Naive thymus-derived CD8-positive, alpha-beta T cell (primary cell): ENCODE results near the gene EGFL7. TPM values are rescaled to one million over a fixed set of nuclear protein-coding genes. Genes with fewer than 3 reads are reported as not detected.
A peak's percentile ranks its signal among the peaks of the same experiment; 100 is the strongest.

Source experiments
- ATAC-seq, 2 donors: fragments of 150-1000 bp; cut with Tn5 transposase in 1 of 2; sonication (Bioruptor Pico), chemical (Tn5 transposase) in 1 of 2; 1 replicate in 1 of 2; 2 replicates in 1 of 2; pipeline ENCODE4 v1.10.0; 2021; ENCODE audit warnings: mild to moderate bottlenecking in 2 of 2, moderate library complexity in 2 of 2
- POLR2A ChIA-PET: fragments of 350-600 bp; sonication (Branson Sonifier 250); formaldehyde crosslinking; loops from one replicate; lab custom pipeline; 2021; ENCODE audit warnings: antibody characterized with exemption; lab: Charles Lee
- DNase-seq, 10 donors: peaks; one replicate each; pipeline versions ENCODE4 v3.0.0 to v3.0.0-alpha.2; 2020 to 2022
- H3K27ac Mint-ChIP-seq, 10 donors: one replicate each; pipeline ENCODE4 v1.8.0; 2020 to 2022; ENCODE audit warnings: mild to moderate bottlenecking in 10 of 10, mixed read lengths in 10 of 10, moderate library complexity in 4 of 10, inconsistent platforms in 1 of 10
- H3K27me3 Mint-ChIP-seq, 5 donors: one replicate each; pipeline ENCODE4 v1.8.0; 2021 to 2022; ENCODE audit warnings: mixed read lengths in 5 of 5
- H3K36me3 Mint-ChIP-seq, 3 donors: one replicate each; pipeline ENCODE4 v1.8.0; 2020 to 2022; ENCODE audit warnings: mixed read lengths in 3 of 3, mild to moderate bottlenecking in 2 of 3, inconsistent platforms in 1 of 3
- H3K4me1 Mint-ChIP-seq, 4 donors: one replicate each; pipeline ENCODE4 v1.8.0; 2021 to 2022; ENCODE audit warnings: mixed read lengths in 4 of 4
- H3K4me3 Mint-ChIP-seq, 10 donors: one replicate each; pipeline ENCODE4 v1.8.0; 2020 to 2022; ENCODE audit warnings: mild to moderate bottlenecking in 10 of 10, mixed read lengths in 10 of 10, moderate library complexity in 6 of 10, inconsistent platforms in 1 of 10
- H3K9me3 Mint-ChIP-seq, 9 donors: one replicate each; pipeline ENCODE4 v1.8.0; 2020 to 2022; ENCODE audit warnings: mixed read lengths in 9 of 9, mild to moderate bottlenecking in 3 of 9, inconsistent platforms in 1 of 9, moderate library complexity in 1 of 9
- polyA plus RNA-seq, 3 donors: library from polyadenylated mRNA; unstranded; fragments of 300-500 nt; fragmentation: Illumina TruSeq; gene quantifications; one replicate each; pipeline ENCODE4 v1.2.3, GENCODE V29; 2021
- total RNA-seq, 8 experiments: library from RNA in 2 of 8; stranded (reverse) in 2 of 8; gene quantifications; one replicate each; pipeline ENCODE4 v1.2.3 and lab custom pipeline; 2021 to 2026

Gene EGFL7
- total and polyA plus RNA-seq, 5 experiments from 2014 or later = 0.36 to 1.2 (median 0.59) TPM; not detected in 1

DNA sequence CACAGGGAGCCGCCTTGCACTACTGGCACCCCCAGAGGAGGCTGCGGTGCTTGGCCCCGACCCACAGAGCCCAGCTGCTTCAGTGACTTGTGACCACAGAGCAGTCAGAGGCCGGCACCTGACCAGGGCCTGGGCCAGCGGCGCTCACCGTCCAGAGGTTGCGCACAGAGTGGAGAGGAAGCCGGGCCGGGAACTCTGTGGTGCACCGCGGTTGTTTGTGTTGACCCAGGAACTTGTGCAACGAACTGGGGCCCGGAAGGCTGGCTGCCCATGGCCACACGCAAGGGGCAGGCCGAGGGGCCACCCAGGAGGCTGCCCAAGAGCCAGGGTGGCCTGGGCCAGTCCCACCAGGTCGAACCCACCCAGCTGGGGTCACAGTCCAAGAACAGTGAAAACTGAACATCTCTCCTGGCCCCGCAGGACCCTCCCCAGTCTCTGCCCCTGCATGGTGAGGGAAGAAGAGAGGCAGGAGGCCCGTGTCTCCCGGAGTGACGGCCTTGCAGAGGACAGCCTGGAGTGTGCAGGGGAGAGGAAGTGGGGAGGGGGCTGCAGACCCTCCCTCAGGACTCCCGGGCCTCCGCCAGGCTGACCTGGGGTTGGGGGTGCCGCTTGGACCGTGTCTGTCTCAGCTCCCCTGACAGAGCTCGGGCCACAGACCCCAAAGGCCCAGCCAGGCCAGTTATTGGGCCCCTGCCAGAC lies 42.8 kb upstream of the EGFL7 start:
- H3K27me3 Mint-ChIP-seq = peaks cover 0 to 3% (median 0%) of the 10 kb centered on the region in 5 donors
- no peak for ATAC-seq
- H3K4me3 Mint-ChIP-seq = peak overlapping the region in 1 of 10 donors; percentile 37
- POLR2A ChIA-PET = interaction anchor here (0.6 kb wide), 1 partner anchor 10 kb away, joined by 3 read pairs; no protein-coding TSS in a partner anchor
- no peaks in the 10 kb centered on the region for H3K9me3 Mint-ChIP-seq
- H3K27ac Mint-ChIP-seq = peak overlapping the region in 1 of 10 donors; percentile 44
- peaks cover 2 to 32% (median 7%) of the 10 kb centered on the region in 4 donors for H3K4me1 Mint-ChIP-seq
- H3K36me3 Mint-ChIP-seq = no peaks in the 10 kb centered on the region
- no peak for DNase-seq

DNA sequence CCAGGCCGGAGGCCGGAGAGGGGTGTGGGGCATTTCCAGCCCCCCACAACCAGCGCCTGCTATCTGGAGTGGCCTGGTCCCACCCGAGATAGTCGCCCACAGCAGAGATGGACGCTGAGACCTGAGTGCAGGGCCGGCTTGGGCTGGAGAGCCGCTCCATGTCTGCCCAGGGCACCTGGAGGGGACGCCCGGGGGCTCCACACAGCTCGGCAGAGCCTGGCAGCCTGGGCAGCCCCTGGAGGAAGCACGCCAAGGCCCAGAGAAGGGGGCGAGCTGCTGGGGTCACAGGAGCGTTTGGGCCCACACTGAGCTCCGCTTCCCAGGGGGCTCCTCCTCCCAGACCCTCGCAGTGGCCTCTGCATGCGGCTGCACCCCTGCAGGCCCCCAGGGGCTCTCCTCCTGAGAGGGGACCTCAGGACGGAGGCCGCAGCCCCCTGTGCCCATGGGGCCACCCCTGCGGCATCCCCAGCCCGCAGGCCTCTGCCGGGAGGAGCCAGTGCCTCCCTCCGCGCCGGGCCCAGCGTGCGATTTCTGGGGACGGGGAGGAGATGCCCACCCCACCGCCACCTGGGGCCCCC lies 42.2 kb upstream of the EGFL7 start:
- POLR2A ChIA-PET = no interaction called here
- H3K4me1 Mint-ChIP-seq = peaks cover 2 to 32% (median 6%) of the 10 kb centered on the region in 4 donors

DNA sequence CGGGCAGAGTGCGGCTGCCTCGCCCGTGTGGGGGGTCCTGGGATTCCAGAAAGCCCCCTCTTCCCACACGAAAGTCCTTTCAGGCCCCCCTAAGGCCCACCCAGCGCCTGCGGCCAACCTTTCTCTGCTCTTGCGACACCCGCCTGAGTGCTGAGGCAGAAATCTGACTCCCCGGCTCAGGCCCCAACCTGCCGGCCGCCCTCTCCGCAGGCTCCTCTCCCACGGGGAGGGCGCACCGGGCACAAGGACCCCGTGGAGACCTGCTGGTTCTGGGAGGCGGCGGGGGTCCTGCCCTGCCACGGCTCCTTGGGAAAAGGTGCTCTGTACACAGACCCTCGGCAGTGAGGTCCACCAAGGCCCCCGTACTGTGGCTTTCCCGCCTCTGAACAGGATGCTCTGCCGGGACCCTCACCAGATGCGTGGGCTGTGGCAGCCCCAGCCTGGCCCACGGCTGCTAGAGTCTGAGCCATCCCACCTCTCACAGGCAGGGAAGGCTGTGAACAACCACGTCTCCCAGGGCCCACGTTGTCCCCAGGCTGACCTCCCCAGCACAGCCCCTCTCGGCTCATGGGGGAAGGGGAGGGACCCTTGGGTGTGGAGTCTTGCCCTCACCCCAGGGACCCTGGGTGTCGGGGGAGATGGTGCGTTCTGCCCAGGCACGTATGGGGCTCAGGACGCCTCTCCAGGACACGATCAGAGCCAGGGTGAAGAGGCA lies 41.5 kb upstream of the EGFL7 start:
- Mint-ChIP-seq H3K4me1 (peaks cover 2 to 29% (median 6%) of the 10 kb centered on the region in 4 donors), H3K36me3 (no peaks in the 10 kb centered on the region), H3K27me3 (peaks cover 0 to 3% (median 2%) of the 10 kb centered on the region in 5 donors), H3K4me3 (no peak overlapping the region), H3K27ac (no peak overlapping the region), H3K9me3 (no peaks in the 10 kb centered on the region)
- ATAC-seq (no peak), DNase-seq (no peak)
- POLR2A ChIA-PET = no interaction called here

More for the DNA sequence above, 42.2 kb upstream of the EGFL7 start:
- DNase-seq (no peak), ATAC-seq (no peak)
- no peak overlapping the region for H3K27ac Mint-ChIP-seq
- no peaks in the 10 kb centered on the region for H3K9me3 Mint-ChIP-seq
- H3K27me3 Mint-ChIP-seq = peaks cover 0 to 3% (median 1%) of the 10 kb centered on the region in 5 donors
- no peak overlapping the region for H3K4me3 Mint-ChIP-seq
- no peaks in the 10 kb centered on the region for H3K36me3 Mint-ChIP-seq

DNA sequence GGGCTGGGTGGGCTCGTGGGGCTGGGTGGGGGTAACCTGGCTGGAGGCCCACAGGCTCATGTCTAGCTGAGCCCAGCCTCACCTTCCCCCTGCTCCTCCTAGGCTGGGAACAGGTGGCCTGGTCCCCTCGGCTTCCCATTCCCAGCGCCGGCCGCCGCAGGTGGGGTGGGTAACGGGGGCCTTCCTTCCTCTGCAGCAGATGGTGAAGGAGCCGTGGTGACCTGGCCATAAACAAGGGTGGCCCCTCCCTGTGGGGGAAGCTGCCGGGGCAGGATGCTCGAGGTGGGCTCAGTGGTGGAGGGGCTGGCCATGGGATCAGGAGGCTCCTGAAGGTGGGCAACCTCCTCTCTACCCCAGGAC lies 41.0 kb upstream of the EGFL7 start:
- POLR2A ChIA-PET = no interaction called here
- Mint-ChIP-seq H3K36me3 (no peaks in the 10 kb centered on the region), H3K27ac (no peak overlapping the region), H3K9me3 (no peaks in the 10 kb centered on the region), H3K27me3 (peaks cover 0 to 3% (median 2%) of the 10 kb centered on the region in 5 donors), H3K4me1 (peaks cover 2 to 29% (median 6%) of the 10 kb centered on the region in 4 donors), H3K4me3 (no peak overlapping the region)
- ATAC-seq = no peak
- DNase-seq = no peak

DNA sequence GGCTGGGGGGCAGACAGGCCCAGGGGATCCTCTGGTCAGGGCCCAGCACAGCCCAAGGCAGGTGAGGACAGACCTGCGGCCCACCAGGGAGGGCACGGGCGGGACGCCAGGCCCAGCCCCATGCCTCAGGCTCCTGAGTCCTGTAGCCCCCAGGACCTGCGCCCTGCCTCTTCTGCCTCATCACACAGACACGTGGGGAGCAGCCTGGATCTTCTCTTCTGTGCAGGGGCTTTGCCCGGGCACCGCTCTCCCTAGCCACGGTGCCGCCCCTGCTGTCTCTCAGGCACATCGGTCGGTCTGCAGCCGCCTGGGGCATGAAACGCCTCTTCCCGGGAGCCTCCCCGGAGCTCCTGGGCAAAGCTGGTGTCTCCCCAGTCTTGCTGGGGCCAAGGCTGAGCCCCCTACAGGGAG lies 40.2 kb upstream of the EGFL7 start:
- Mint-ChIP-seq H3K9me3 (no peaks in the 10 kb centered on the region), H3K36me3 (no peaks in the 10 kb centered on the region), H3K27me3 (peaks cover 0 to 4% (median 2%) of the 10 kb centered on the region in 5 donors), H3K27ac (no peak overlapping the region), H3K4me3 (no peak overlapping the region), H3K4me1 (peaks cover 2 to 27% (median 5%) of the 10 kb centered on the region in 4 donors)
- POLR2A ChIA-PET = no interaction called here
- DNase-seq = no peak
- ATAC-seq = no peak

DNA sequence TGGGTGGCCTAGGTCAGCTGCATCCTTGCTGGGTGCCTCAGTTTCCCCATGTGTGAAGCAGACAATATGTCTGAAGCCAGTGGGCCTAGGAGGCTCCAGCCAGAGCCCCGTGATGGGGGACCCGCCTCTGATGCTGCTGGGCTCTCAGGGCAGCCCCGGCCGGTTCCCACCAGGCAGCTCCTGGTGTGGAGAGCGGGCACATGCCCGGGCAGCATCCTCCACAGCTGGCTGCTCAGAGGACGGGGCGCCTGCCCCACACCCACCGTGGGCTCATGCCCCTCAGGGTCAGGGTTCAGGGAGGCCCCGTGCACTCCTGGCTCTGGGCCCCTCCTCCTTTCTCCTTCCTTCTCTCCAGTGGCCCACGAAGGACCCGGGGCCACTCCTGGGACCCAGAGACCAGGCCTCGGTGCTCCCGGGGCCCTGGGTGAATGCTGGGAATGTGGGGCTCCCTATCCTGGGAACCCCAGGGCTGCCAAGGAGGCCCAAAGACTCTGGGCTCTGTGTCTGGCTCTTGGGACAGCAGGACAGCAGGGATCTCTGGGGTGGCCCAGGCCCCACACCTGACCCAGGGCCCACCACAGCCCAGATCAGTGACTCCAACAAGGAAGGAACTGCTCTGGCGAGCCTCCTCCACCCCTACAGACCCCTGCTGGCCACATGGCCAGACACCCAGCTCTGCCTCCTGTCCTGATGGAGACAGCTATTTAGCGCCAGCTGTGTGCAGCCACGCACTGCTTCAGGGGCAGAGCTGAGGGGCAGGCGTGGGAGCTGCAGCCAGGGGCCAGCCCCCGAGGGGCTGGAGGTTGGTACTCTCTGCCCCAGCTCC lies 39.5 kb upstream of the EGFL7 start:
- no peak overlapping the region for H3K4me3 Mint-ChIP-seq
- POLR2A ChIA-PET = no interaction called here
- DNase-seq = no peak
- peaks cover 0 to 7% (median 2%) of the 10 kb centered on the region in 5 donors for H3K27me3 Mint-ChIP-seq
- H3K4me1 Mint-ChIP-seq = peaks cover 0 to 23% (median 3%) of the 10 kb centered on the region in 4 donors
- no peaks in the 10 kb centered on the region for H3K36me3 Mint-ChIP-seq
- no peak overlapping the region for H3K27ac Mint-ChIP-seq
- ATAC-seq = no peak
- H3K9me3 Mint-ChIP-seq = no peaks in the 10 kb centered on the region

DNA sequence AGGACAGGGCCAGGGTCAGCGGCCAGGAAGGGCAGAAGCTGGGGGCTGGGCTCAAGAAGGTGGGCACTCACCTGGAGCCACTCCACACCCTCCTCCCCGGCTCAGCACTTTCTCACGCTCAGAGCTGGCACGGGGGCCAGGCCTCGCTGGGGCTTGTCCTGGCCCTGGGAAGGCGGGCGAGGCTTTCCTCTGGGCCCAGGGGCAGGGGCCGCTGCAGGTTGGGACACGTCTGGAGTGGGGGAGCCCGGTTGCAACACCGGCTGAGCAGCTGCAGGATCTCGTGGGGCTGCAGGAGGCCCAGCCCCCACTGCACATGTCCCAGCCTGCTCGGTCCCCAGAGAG lies 38.9 kb upstream of the EGFL7 start:
- Mint-ChIP-seq H3K9me3 (no peaks in the 10 kb centered on the region), H3K27me3 (peaks cover 0 to 7% (median 2%) of the 10 kb centered on the region in 5 donors), H3K27ac (no peak overlapping the region), H3K36me3 (no peaks in the 10 kb centered on the region), H3K4me1 (peaks cover 0 to 18% (median 3%) of the 10 kb centered on the region in 4 donors), H3K4me3 (no peak overlapping the region)
- DNase-seq (no peak), ATAC-seq (no peak)
- POLR2A ChIA-PET = no interaction called here

DNA sequence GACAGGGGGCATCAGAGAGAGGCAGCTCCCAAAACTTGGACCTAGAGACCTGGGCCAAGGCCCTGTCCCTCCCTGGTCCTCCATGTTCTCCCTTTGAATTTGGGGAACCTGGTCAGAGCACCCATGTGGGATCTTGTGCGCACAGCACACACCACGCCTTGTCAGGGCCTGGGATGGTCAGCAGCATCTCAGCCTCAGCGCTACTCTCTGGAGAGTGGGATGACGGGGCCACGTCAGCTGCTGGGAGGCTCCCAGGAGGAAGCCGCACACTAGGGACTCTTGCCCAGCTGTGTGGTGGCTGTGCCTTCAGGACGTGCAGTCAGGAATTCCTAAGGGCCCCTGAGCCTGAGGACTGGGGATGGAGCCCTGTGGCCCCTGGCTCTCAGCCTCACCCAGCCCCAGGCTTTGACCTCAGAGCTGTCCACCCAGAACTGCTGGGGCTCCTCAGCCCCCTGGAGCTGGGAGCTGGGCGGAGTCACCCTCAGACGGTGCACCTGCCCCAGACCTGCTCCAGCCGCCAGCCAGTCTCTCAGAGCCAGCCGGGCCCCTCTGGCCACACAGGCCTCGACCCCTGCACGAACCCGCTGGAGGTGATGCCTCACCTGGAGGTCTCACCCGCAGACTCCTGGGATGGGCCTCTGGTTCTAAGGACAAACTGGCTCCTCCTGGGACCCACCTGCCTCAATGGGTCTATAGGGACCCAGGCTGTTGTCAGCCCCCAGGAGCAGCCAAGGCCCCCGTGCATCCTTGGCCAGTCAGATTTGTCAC lies 38.3 kb upstream of the EGFL7 start:
- POLR2A ChIA-PET = no interaction called here
- Mint-ChIP-seq H3K27me3 (peaks cover 0 to 7% (median 2%) of the 10 kb centered on the region in 5 donors), H3K36me3 (no peaks in the 10 kb centered on the region), H3K4me3 (no peak overlapping the region), H3K4me1 (peaks cover 0 to 13% (median 0%) of the 10 kb centered on the region in 4 donors), H3K9me3 (no peaks in the 10 kb centered on the region), H3K27ac (no peak overlapping the region)
- ATAC-seq (no peak), DNase-seq (no peak)

DNA sequence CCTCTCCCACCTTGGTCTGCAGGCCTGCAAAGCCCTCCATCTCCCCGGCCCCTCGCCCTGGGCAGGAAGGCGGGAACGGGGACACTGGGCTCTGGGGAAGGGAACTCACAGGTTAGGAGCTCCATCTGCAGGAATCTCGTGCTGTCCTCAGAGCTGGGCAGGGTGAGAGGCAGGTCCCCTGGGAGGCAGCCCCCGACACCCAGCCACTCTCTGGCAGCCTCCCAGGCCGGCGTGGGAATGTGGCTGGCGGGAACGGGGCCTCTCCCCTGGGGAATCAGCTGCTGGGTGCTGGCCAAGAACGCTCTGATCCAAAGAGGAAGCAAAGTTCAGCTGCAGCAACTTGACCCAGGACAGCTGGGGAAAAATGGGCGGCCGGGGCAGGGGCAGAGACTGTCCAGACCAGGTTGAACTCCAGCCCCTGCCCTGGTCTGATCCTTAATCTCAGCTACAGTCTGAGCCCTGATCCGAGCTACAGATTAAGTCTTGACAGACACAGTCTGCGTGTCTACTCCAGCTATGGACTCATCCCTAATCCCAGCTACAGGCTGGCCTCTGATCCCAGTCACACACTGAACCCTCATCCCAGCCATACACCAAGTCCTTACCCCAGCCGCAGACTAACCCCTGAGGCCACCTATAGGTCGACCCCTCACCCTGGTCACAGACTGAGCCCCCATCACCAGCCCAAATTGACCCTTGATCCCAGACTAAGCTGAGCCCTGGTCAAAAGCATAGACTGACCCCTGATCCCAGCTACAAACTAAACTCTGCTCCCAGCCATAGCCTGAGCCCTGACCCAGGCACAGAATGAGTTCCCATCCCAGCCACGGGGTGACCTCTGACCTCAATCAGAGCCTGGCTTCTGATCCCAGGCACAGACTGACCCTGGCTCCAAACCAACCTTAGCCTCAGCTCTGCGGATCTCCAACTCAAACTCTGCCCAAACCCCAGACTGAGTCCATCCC lies 37.3 kb upstream of the EGFL7 start:
- Mint-ChIP-seq H3K36me3 (no peaks in the 10 kb centered on the region), H3K27ac (peak overlapping the region in 2 of 10 donors; percentile 24 to 58), H3K9me3 (no peaks in the 10 kb centered on the region), H3K27me3 (peaks cover 0 to 7% (median 2%) of the 10 kb centered on the region in 5 donors), H3K4me3 (no peak overlapping the region), H3K4me1 (peaks cover 2 to 9% (median 6%) of the 10 kb centered on the region in 4 donors)
- ATAC-seq (no peak), DNase-seq (no peak)
- POLR2A ChIA-PET = interaction anchor here (0.5 to 1.0 kb wide), 2 partner anchors 74 to 86 kb away, joined by 3 to 4 read pairs; no protein-coding TSS in a partner anchor

DNA sequence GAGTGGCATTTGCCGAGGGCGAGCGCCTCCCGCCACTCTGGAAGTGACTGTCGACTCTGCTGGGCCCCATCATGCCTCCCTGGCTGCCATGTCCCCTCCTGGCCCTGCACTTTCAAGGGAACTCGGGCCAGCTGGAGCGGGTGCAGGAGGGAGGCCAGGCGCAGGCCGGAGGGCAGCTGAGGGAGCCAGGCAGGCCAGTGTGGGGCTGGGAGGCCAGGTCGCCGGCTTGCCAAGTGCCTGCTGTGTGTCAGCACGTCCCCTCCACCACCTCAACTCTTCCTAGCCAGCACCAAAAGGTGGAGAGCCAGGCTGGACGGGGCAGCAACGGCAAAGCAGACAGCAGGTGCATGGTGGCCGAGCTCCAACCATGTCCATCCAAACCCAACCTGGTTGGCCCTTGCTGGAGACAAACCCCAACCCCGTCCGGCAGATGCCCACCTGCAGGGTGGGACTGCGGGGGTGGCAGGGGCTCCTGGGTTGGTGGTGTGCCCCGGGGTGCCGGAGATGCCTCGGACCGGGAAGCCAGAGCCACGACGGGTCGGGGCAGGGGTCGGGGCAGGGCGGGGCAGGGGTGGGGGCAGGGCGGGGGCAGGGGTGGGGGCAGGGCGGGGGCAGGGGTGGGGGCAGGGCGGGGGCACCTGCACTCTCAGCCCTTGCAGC lies 36.5 kb upstream of the EGFL7 start:
- Mint-ChIP-seq H3K27me3 (peaks cover 0 to 7% (median 2%) of the 10 kb centered on the region in 5 donors), H3K4me1 (peaks cover 2 to 9% (median 6%) of the 10 kb centered on the region in 4 donors), H3K4me3 (no peak overlapping the region), H3K36me3 (no peaks in the 10 kb centered on the region), H3K27ac (peak overlapping the region in 1 of 10 donors; percentile 24), H3K9me3 (no peaks in the 10 kb centered on the region)
- POLR2A ChIA-PET = interaction anchor here (1.0 kb wide), 1 partner anchor 87 kb away, joined by 3 read pairs; no protein-coding TSS in a partner anchor
- ATAC-seq = no peak
- no peak for DNase-seq
